GM23338 (cell line): ENCODE data around the gene MED19. TPM values are rescaled to one million over a fixed set of nuclear protein-coding genes. Genes with fewer than 3 reads are reported as not detected.

Experiments used
- ATAC-seq: fragments of 200-7000 bp; cut with Tn5 transposase; 3 replicates; pipeline ENCODE4 v1.9.1; 2020
- DNase-seq: peaks from one replicate; pipeline ENCODE4 v3.0.0-alpha.2; 2015; ENCODE audit warnings: low spot score
- H2AFZ ChIP-seq: fragments of 200-600 bp; sonication (generic); 2 replicates; pipeline ENCODE4 v1.8.0; 2016; ENCODE audit warnings: antibody characterized with exemption, mild to moderate bottlenecking, moderate library complexity
- H3F3A ChIP-seq: fragments of 200-600 bp; sonication (generic); replicated peaks from 2 replicates; pipeline ENCODE4 v1.8.0; 2017; ENCODE audit warnings: antibody characterized with exemption, mixed run types, low read depth
- H3K27ac ChIP-seq: fragments of 200-600 bp; sonication (generic); 2 replicates; pipeline ENCODE4 v1.6.1; 2016; ENCODE audit warnings: low read depth
- H3K27me3 ChIP-seq: fragments of 200-600 bp; sonication (generic); 2 replicates; pipeline ENCODE4 v1.8.0; 2016; ENCODE audit warnings: mild to moderate bottlenecking, mixed run types, moderate library complexity; ENCODE audit not compliant: insufficient read depth
- H3K36me3 ChIP-seq: fragments of 200-600 bp; sonication (generic); 2 replicates; pipeline ENCODE4 v1.8.0; 2016; ENCODE audit warnings: mild to moderate bottlenecking; ENCODE audit not compliant: insufficient read depth
- H3K4me1 ChIP-seq: fragments of 200-600 bp; sonication (generic); 2 replicates; pipeline ENCODE4 v1.8.0; 2016; ENCODE audit warnings: mild to moderate bottlenecking, moderate library complexity; ENCODE audit not compliant: insufficient read depth
- H3K4me2 ChIP-seq: fragments of 200-600 bp; sonication (generic); 2 replicates; pipeline ENCODE4 v1.7.1; 2017; ENCODE audit warnings: mixed run types
- H3K4me3 ChIP-seq: fragments of 200-600 bp; sonication (generic); 2 replicates; pipeline ENCODE4 v1.6.1; 2016; ENCODE audit warnings: mixed run types
- H3K79me2 ChIP-seq: fragments of 200-600 bp; sonication (generic); replicated peaks from 2 replicates; pipeline ENCODE4 v1.8.0; 2017; ENCODE audit warnings: mild to moderate bottlenecking; ENCODE audit not compliant: insufficient read depth
- H3K9me2 ChIP-seq: fragments of 200-600 bp; sonication (generic); 2 replicates; pipeline ENCODE4 v1.8.0; 2017; ENCODE audit not compliant: insufficient read depth
- H4K20me1 ChIP-seq: fragments of 200-600 bp; sonication (generic); replicated peaks from 2 replicates; pipeline ENCODE4 v1.8.0; 2017; ENCODE audit warnings: mild to moderate bottlenecking; ENCODE audit not compliant: insufficient read depth
- H3K27ac Mint-ChIP-seq: 2 replicates; pipeline ENCODE4 v1.8.0; 2020; ENCODE audit warnings: inconsistent platforms, mild to moderate bottlenecking, moderate library complexity, mixed read lengths
- H3K27me3 Mint-ChIP-seq: 3 replicates; pipeline ENCODE4 v1.8.0; 2022; ENCODE audit warnings: low read depth, mild to moderate bottlenecking, moderate library complexity, mixed read lengths, inconsistent platforms; ENCODE audit not compliant: insufficient read depth, poor library complexity
- H3K36me3 Mint-ChIP-seq: 3 replicates; pipeline ENCODE4 v1.8.0; 2021; ENCODE audit warnings: low read depth, mild to moderate bottlenecking, inconsistent platforms, moderate library complexity, mixed read lengths
- H3K4me1 Mint-ChIP-seq: 3 replicates; pipeline ENCODE4 v1.8.0; 2020; ENCODE audit warnings: mild to moderate bottlenecking, inconsistent platforms, mixed read lengths
- H3K4me3 Mint-ChIP-seq: 3 replicates; pipeline ENCODE4 v1.8.0; 2021; ENCODE audit warnings: moderate library complexity, mild to moderate bottlenecking, inconsistent platforms, mixed read lengths
- H3K9me3 Mint-ChIP-seq: 3 replicates; pipeline ENCODE4 v1.8.0; 2020; ENCODE audit warnings: moderate library complexity, mild to moderate bottlenecking, inconsistent platforms, mixed read lengths
- CREB1 ChIP-seq: fragments of 250-450 bp; sonication (Bioruptor Pico); IDR thresholded peaks from 2 replicates; pipeline ENCODE4 v1.5.0; 2020; ENCODE audit warnings: low read depth, mild to moderate bottlenecking, moderate library complexity
- CTCF ChIP-seq, 2 experiments: fragments of 200-600 bp in 1 of 2; sonication (generic) in 1 of 2; conservative IDR thresholded peaks; 2 replicates each; pipeline versions ENCODE4 v1.5.1 to v1.6.1; 2016 to 2017; ENCODE audit warnings: antibody characterized with exemption in 2 of 2, low read depth in 2 of 2, mild to moderate bottlenecking in 2 of 2, moderate library complexity in 1 of 2
- EZH2 ChIP-seq: fragments of 200-600 bp; sonication (generic); IDR thresholded peaks from one replicate; pipeline ENCODE4 v1.8.0; 2017; ENCODE audit warnings: antibody characterized with exemption, mild to moderate bottlenecking, low read depth; ENCODE audit not compliant: unreplicated experiment
- NANOG ChIP-seq: IDR thresholded peaks from 2 replicates; pipeline ENCODE4 v1.6.1; 2016; ENCODE audit warnings: antibody characterized with exemption, borderline replicate concordance
- POLR2AphosphoS5 ChIP-seq: IDR thresholded peaks from 2 replicates; pipeline ENCODE4 v1.6.1; 2016; ENCODE audit warnings: antibody characterized with exemption, low read depth
- ZNF114 ChIP-seq: fragments of 250-450 bp; sonication (Bioruptor Pico); IDR thresholded peaks from 2 replicates; pipeline ENCODE4 v1.5.0; 2020; ENCODE audit warnings: mild to moderate bottlenecking, moderate library complexity
- ZNF462 ChIP-seq: fragments of 250-450 bp; sonication (Bioruptor Pico); IDR thresholded peaks from 2 replicates; pipeline ENCODE4 v1.5.0; 2020; ENCODE audit warnings: mild to moderate bottlenecking, moderate library complexity
- polyA plus RNA-seq: library from polyadenylated mRNA; unstranded; fragments of >200 nt; fragmentation: Nextera tagmentation; extraction: Ambion mirVana; gene quantifications from 2 replicates; pipeline ENCODE4 v1.2.1, GENCODE V29; 2016
- total RNA-seq: library from RNA; depleted of rRNA; stranded (reverse); fragments of >200 nt; shearing (Covaris generic); gene quantifications from 2 replicates; pipeline ENCODE4 v1.2.3, GENCODE V29; 2014

The MED19 gene
- total and polyA plus RNA-seq, 2 experiments from 2014 or later, result 17.7 to 64.9 TPM

GRCh38 chr11:57732661-57733060 is 20.6 kb upstream of the MED19 start:
- Mint-ChIP-seq H3K27ac (no peak overlapping the region), H3K4me3 (no peak overlapping the region), H3K4me1 (peaks cover 34% of the 10 kb centered on the region), H3K9me3 (no peaks in the 10 kb centered on the region), H3K36me3 (peaks cover 20% of the 10 kb centered on the region; the same call in 2 of the 3 replicates), H3K27me3 (no peaks in the 10 kb centered on the region)
- H2AFZ ChIP-seq, result no peak overlapping the region
- H3F3A ChIP-seq, result peaks cover 13% of the 10 kb centered on the region; the same call in 1 of the 2 replicates
- DNase-seq (no peak), ATAC-seq (no peak)
- H3K4me1 ChIP-seq, result peaks cover 26% of the 10 kb centered on the region
- TF ChIP-seq EZH2 (no peak), POLR2AphosphoS5 (no peak), NANOG (no peak), CREB1 (CRISPR knock-in tag) (no peak), ZNF462 (CRISPR knock-in tag) (no peak), CTCF (conservative IDR thresholded peaks at IDR 0.05; ENCODE audit: low read depth in 2 of 2) (no peak), ZNF114 (CRISPR knock-in tag) (no peak)
- no peak overlapping the region for H3K4me2 ChIP-seq
- peaks cover 19% of the 10 kb centered on the region; the same call in 1 of the 2 replicates for H4K20me1 ChIP-seq
- H3K27ac ChIP-seq, result no peak overlapping the region
- no peak overlapping the region for H3K4me3 ChIP-seq
- H3K27me3 ChIP-seq, result no peaks in the 10 kb centered on the region
- peaks cover 3% of the 10 kb centered on the region for H3K36me3 ChIP-seq
- peaks cover 84% of the 10 kb centered on the region for H3K79me2 ChIP-seq
- no peaks in the 10 kb centered on the region for H3K9me2 ChIP-seq
